Stimulated activated effector memory CD8-positive, alpha-beta T cell treated with anti-CD3 and anti-CD28 coated beads, Interleukin-12 subunit alpha, Interleukin-12 subunit beta, amount 100 ng/mL, for 72 hours (primary cell): ENCODE results near the gene APPBP2.
"Not testable (repeated sequence)": the region's sequence is repeated elsewhere in the genome, so short reads cannot be mapped to it uniquely, and the experiment has no call there.

ENCODE experiments used
- ATAC-seq: fragments of 150-1000 bp; cut with Tn5 transposase; 2 replicates; pipeline ENCODE4 v1.10.0; 2021
- DNase-seq, 2 donors: peaks; one replicate each; pipeline ENCODE4 v3.0.0; 2021 to 2022; ENCODE audit warnings: low spot score in 2 of 2
- H3K27ac Mint-ChIP-seq: one replicate; pipeline ENCODE4 v1.8.0; 2022; ENCODE audit warnings: mild to moderate bottlenecking, mixed read lengths
- H3K36me3 Mint-ChIP-seq: one replicate; pipeline ENCODE4 v1.8.0; 2022; ENCODE audit warnings: mild to moderate bottlenecking, mixed read lengths
- H3K4me1 Mint-ChIP-seq: one replicate; pipeline ENCODE4 v1.8.0; 2022; ENCODE audit warnings: mixed read lengths
- H3K4me3 Mint-ChIP-seq: one replicate; pipeline ENCODE4 v1.8.0; 2022; ENCODE audit warnings: mild to moderate bottlenecking, mixed read lengths
- H3K9me3 Mint-ChIP-seq: one replicate; pipeline ENCODE4 v1.8.0; 2022; ENCODE audit warnings: mixed read lengths

APPBP2 gene

DNA sequence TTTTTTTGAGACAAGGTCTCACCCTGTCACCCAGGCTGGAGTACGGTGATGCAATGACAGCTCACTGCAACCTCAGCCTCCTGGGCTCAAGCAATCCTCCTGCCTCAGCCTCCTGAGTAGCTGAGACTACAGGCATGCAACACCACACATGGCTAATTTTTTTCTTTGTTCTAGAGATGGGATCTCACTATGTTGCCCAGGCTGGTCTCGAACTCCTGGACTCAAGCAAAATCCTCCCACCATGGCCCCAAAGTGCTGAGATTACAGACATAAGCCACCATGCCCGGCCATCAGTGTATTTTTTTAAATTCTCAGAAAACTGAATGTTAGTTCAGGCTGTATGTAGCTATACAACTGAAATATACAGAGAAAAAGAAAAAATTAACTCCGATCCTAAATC is 6.2 kb downstream of the APPBP2 start:
- Mint-ChIP-seq H3K4me1 (peaks cover 42% of the 10 kb centered on the region), H3K4me3 (no peak overlapping the region), H3K36me3 (peaks cover 46% of the 10 kb centered on the region), H3K27ac (no peak overlapping the region), H3K9me3 (no peaks in the 10 kb centered on the region)
- DNase-seq (no peak), ATAC-seq (no peak)

GRCh38 chr17:60515683-60516082 is 10.4 kb downstream of the APPBP2 start:
- H3K4me3 Mint-ChIP-seq, H3K9me3 Mint-ChIP-seq, H3K27ac Mint-ChIP-seq, ATAC-seq, DNase-seq: not testable (repeated sequence)
- Mint-ChIP-seq H3K4me1 (peaks cover 21% of the 10 kb centered on the region), H3K36me3 (peaks cover 80% of the 10 kb centered on the region)

GRCh38 chr17:60515199-60515598 is 10.8 kb downstream of the APPBP2 start:
- Mint-ChIP-seq H3K36me3 (peaks cover 75% of the 10 kb centered on the region), H3K4me1 (peaks cover 21% of the 10 kb centered on the region)
- not testable (repeated sequence) for ATAC-seq, DNase-seq, H3K9me3 Mint-ChIP-seq, H3K4me3 Mint-ChIP-seq, H3K27ac Mint-ChIP-seq

DNA sequence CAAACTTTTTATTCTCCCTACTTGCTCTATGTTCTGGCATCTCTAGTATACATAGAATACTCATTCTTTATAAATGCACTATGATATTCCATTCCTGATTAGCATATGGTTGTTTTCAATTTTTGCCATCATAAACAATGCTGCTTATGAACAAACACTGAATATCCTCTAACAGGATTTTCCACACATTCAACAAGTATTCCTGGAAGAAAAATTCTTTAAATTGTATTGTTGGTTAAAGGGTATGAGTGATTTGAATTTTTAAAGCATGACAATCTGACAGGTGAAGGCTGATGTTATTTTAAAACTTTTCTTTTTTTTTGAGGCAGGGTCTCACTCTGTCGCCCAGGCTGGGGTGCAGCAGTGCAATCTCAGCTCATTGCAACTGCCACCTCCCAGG is 11.5 kb downstream of the APPBP2 start:
- no peak overlapping the region for H3K27ac Mint-ChIP-seq
- peaks cover 21% of the 10 kb centered on the region for H3K4me1 Mint-ChIP-seq
- no peak for ATAC-seq

GRCh38 chr17:60514053-60514452 is 12.0 kb downstream of the APPBP2 start:
- no peaks in the 10 kb centered on the region for H3K9me3 Mint-ChIP-seq
- peak overlapping the region; percentile 52 for H3K27ac Mint-ChIP-seq
- H3K36me3 Mint-ChIP-seq, result peaks cover 63% of the 10 kb centered on the region
- H3K4me3 Mint-ChIP-seq, result no peak overlapping the region
- no peak for DNase-seq
- no peak for ATAC-seq
- H3K4me1 Mint-ChIP-seq, result peaks cover 21% of the 10 kb centered on the region

More for the DNA sequence above, 11.5 kb downstream of the APPBP2 start:
- H3K9me3 Mint-ChIP-seq, result no peaks in the 10 kb centered on the region
- H3K36me3 Mint-ChIP-seq, result peaks cover 68% of the 10 kb centered on the region
- no peak for DNase-seq
- no peak overlapping the region for H3K4me3 Mint-ChIP-seq

- Mint-ChIP-seq H3K27ac (no peak overlapping the region), H3K4me3 (no peak overlapping the region), H3K36me3 (peaks cover 54% of the 10 kb centered on the region), H3K4me1 (peaks cover 18% of the 10 kb centered on the region), H3K9me3 (no peaks in the 10 kb centered on the region)
- ATAC-seq, result no peak
- no peak for DNase-seq
These were observed 13.0 kb downstream of the APPBP2 start for GRCh38 chr17:60513014-60513413.

GRCh38 chr17:60510723-60511122 is 15.3 kb downstream of the APPBP2 start:
- ATAC-seq (no peak), DNase-seq (no peak)
- Mint-ChIP-seq H3K9me3 (no peaks in the 10 kb centered on the region), H3K36me3 (peaks cover 37% of the 10 kb centered on the region), H3K27ac (no peak overlapping the region), H3K4me1 (peaks cover 21% of the 10 kb centered on the region), H3K4me3 (no peak overlapping the region)

DNA sequence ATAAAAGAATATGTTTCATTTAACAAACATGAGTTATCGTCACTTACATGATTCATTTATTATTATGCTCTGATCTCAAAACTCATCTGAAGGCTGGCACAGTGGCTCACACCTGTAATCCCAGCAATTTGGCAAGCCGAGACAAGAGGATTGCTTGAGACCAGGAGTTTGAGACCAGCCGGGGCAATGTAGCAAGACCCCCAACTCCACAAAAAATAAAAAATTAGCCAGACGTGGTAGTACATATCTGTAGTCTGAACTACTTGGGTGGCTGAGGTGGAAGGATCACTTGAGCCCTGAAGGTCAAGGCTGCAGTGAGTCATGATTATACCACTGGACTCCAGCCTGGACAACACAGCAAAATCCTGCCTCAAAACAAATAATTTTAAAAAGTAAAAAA is 16.0 kb downstream of the APPBP2 start:
- Mint-ChIP-seq H3K4me1 (peaks cover 15% of the 10 kb centered on the region), H3K27ac (peak overlapping the region; percentile 32), H3K36me3 (peaks cover 37% of the 10 kb centered on the region), H3K4me3 (no peak overlapping the region), H3K9me3 (no peaks in the 10 kb centered on the region)
- ATAC-seq (no peak), DNase-seq (no peak)

- Mint-ChIP-seq H3K27ac (no peak overlapping the region), H3K9me3 (no peaks in the 10 kb centered on the region), H3K4me3 (no peak overlapping the region), H3K4me1 (peaks cover 8% of the 10 kb centered on the region), H3K36me3 (peaks cover 26% of the 10 kb centered on the region)
- no peak for DNase-seq
- no peak for ATAC-seq
These were observed 17.6 kb downstream of the APPBP2 start for GRCh38 chr17:60508384-60508980.

GRCh38 chr17:60506312-60506711 is 19.7 kb downstream of the APPBP2 start:
- H3K9me3 Mint-ChIP-seq, result no peaks in the 10 kb centered on the region
- DNase-seq (no peak), ATAC-seq (peak; percentile 62)
- H3K36me3 Mint-ChIP-seq, result peaks cover 5% of the 10 kb centered on the region
- peaks cover 8% of the 10 kb centered on the region for H3K4me1 Mint-ChIP-seq
- peak overlapping the region; percentile 0 for H3K27ac Mint-ChIP-seq
- no peak overlapping the region for H3K4me3 Mint-ChIP-seq

GRCh38 chr17:60502145-60502544 is 23.9 kb downstream of the APPBP2 start:
- H3K27ac Mint-ChIP-seq, result no peak overlapping the region
- no peaks in the 10 kb centered on the region for H3K9me3 Mint-ChIP-seq
- peaks cover 36% of the 10 kb centered on the region for H3K36me3 Mint-ChIP-seq
- H3K4me3 Mint-ChIP-seq, result no peak overlapping the region
- no peak for DNase-seq
- no peak for ATAC-seq
- H3K4me1 Mint-ChIP-seq, result peaks cover 8% of the 10 kb centered on the region

- Mint-ChIP-seq H3K36me3 (peaks cover 39% of the 10 kb centered on the region), H3K9me3 (no peaks in the 10 kb centered on the region), H3K4me1 (peaks cover 7% of the 10 kb centered on the region), H3K27ac (no peak overlapping the region), H3K4me3 (no peak overlapping the region)
- DNase-seq (no peak), ATAC-seq (no peak)
These were observed 24.5 kb downstream of the APPBP2 start for GRCh38 chr17:60501589-60501988.

- Mint-ChIP-seq H3K36me3 (peaks cover 95% of the 10 kb centered on the region), H3K27ac (no peak overlapping the region), H3K4me3 (no peak overlapping the region), H3K4me1 (no peaks in the 10 kb centered on the region), H3K9me3 (no peaks in the 10 kb centered on the region)
- no peak for ATAC-seq
- DNase-seq, result no peak
These were observed 30.0 kb downstream of the APPBP2 start for GRCh38 chr17:60496041-60496440.

- no peak for DNase-seq
- no peak overlapping the region for H3K4me3 Mint-ChIP-seq
- no peaks in the 10 kb centered on the region for H3K9me3 Mint-ChIP-seq
- no peak overlapping the region for H3K27ac Mint-ChIP-seq
- no peaks in the 10 kb centered on the region for H3K4me1 Mint-ChIP-seq
- ATAC-seq, result no peak
- H3K36me3 Mint-ChIP-seq, result peaks cover 95% of the 10 kb centered on the region
These were observed 30.8 kb downstream of the APPBP2 start for GRCh38 chr17:60495260-60495659.

- Mint-ChIP-seq H3K9me3 (no peaks in the 10 kb centered on the region), H3K4me1 (no peaks in the 10 kb centered on the region), H3K27ac (no peak overlapping the region), H3K36me3 (peaks cover 90% of the 10 kb centered on the region), H3K4me3 (no peak overlapping the region)
- ATAC-seq, result no peak
- no peak for DNase-seq
These were observed 32.2 kb downstream of the APPBP2 start for GRCh38 chr17:60493847-60494321.

DNA sequence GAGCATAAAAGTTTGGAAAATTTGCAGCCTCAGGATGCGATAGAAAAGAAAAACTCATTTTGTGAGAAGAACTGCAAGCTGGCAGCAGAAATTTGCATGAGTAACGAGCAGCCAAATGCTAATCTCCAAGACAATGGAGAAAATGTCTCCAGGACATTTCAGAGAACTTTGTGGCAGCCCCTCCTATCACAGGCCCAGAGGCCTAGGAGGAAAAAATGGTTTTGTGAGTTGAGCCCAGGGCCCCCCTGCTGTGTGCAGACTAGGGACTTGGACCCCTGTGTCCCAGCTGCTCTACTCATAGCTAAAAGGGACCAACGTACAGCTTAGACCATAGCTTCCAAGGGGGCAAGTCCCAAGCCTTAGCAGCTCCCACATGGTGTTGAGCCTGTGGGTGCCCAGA is 34.3 kb downstream of the APPBP2 start:
- peaks cover 3% of the 10 kb centered on the region for H3K9me3 Mint-ChIP-seq
- ATAC-seq, result no peak
- no peak for DNase-seq
- H3K36me3 Mint-ChIP-seq, result peaks cover 78% of the 10 kb centered on the region
- no peak overlapping the region for H3K27ac Mint-ChIP-seq
- no peak overlapping the region for H3K4me3 Mint-ChIP-seq
- no peaks in the 10 kb centered on the region for H3K4me1 Mint-ChIP-seq
